Measurements from ENCODE around the gene MR1. TPM values are rescaled to one million over a fixed set of nuclear protein-coding genes. Genes with fewer than 3 reads are reported as not detected.

Gene MR1
- total RNA-seq, 2 donors from 2014 or later, result 3.0 to 8.7 TPM

- no peak for TF ChIP-seq CTCF (IDR thresholded peaks at IDR 0.05)
Measured at GRCh38 chr1:181100015-181100905, 66.5 kb downstream of the MR1 start.

DNA sequence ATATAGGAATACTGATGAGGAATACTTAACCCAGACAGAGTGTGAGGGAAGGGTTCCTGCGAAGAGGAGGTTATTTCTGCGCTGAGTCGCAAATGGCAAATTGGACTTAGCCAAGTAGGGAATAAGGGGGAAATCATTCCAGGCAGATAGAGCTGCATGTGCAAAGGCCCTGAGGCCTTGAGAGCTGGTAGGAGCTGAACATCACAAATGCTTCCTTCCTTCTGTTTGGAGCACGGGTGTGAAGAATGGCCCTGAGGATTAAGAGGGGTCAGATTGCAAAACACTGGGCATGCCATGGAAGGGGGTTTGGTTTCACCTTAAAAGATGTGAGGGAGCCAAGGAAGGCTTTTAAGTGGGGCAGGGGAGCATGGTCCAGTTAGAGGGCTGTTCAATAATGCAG, 67.2 kb downstream of the MR1 start:
- H3K9ac ChIP-seq (ENCODE audit: low read depth in 2 of 2, low read length in 2 of 2), result no peak overlapping the region
- peaks cover 8% of the 10 kb centered on the region for H3K4me1 ChIP-seq
- H3K27ac ChIP-seq, result no peak overlapping the region

More at GRCh38 chr1:181100015-181100905, 66.5 kb downstream of the MR1 start:
- Histone ChIP-seq H3K27me3 (no peaks in the 10 kb centered on the region), H3K4me3 (no peak overlapping the region), H3K9ac (ENCODE audit: low read depth in 2 of 2, low read length in 2 of 2) (peak overlapping the region in 1 of 2 donors; percentile 2), H3K36me3 (no peaks in the 10 kb centered on the region), H3K27ac (no peak overlapping the region), H3K4me1 (peaks cover 5% of the 10 kb centered on the region), H3K9me3 (no peaks in the 10 kb centered on the region)
- DNase-seq, result no peak
- intact Hi-C loops (cut with DNase I), result no loop called here

DNA sequence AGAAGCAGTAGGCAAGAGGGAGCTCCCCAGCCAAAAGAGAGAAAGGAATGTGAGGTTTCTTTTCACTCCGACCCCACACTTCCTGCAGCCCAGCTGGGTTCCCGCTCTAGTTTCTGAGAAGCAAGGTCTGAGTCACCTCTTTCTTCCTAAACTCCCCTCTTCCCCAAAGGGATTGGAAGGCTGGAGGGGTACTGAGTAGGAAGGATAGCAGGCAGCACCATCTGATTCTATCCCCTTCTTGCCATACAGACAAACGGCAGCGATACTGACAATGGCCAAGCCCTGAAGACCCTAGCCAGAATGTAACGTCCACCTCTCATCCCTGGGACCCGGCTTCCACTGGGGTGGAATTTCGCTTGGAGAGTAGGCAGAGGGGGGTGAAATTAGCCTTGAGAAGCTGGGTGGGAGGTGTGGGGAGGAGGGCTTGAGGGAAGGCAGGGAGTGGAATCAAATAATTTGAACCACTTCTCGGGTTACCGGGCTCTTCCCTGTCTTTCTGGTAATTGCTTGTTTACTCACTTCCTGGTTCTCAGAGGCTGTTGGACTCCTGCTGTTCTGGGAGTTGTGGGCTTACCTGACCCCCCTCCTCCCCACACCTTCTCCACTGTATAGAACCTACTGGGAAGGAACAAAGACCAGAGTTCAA, 67.9 kb downstream of the MR1 start:
- H3K27ac ChIP-seq, result no peak overlapping the region
- TF ChIP-seq CTCF (IDR thresholded peaks at IDR 0.05), result no peak
- H3K4me1 ChIP-seq, result peaks cover 8% of the 10 kb centered on the region

More for the DNA sequence above, 67.2 kb downstream of the MR1 start:
- TF ChIP-seq CTCF (IDR thresholded peaks at IDR 0.05), result no peak
- no peaks in the 10 kb centered on the region for H3K9me3 ChIP-seq
- H3K36me3 ChIP-seq, result no peaks in the 10 kb centered on the region
- no peak for DNase-seq
- no peaks in the 10 kb centered on the region for H3K27me3 ChIP-seq
- intact Hi-C loops (cut with DNase I), result no loop called here
- no peak overlapping the region for H3K4me3 ChIP-seq

GRCh38 chr1:181102841-181103240, 69.1 kb downstream of the MR1 start:
- Histone ChIP-seq H3K27me3 (no peaks in the 10 kb centered on the region), H3K4me3 (no peak overlapping the region), H3K9ac (ENCODE audit: low read depth in 2 of 2, low read length in 2 of 2) (no peak overlapping the region), H3K4me1 (peaks cover 8% of the 10 kb centered on the region), H3K9me3 (no peaks in the 10 kb centered on the region), H3K27ac (no peak overlapping the region), H3K36me3 (no peaks in the 10 kb centered on the region)
- no peak for TF ChIP-seq CTCF (IDR thresholded peaks at IDR 0.05)
- no peak for DNase-seq
- intact Hi-C loops (cut with DNase I), result no loop called here

More for the DNA sequence above, 67.9 kb downstream of the MR1 start:
- no peak overlapping the region for H3K4me3 ChIP-seq
- DNase-seq, result no peak
- peak overlapping the region; percentile 14 to 39 for H3K9ac ChIP-seq (ENCODE audit: low read depth in 2 of 2, low read length in 2 of 2)
- intact Hi-C loops (cut with DNase I), result no loop called here
- H3K36me3 ChIP-seq, result no peaks in the 10 kb centered on the region
- H3K27me3 ChIP-seq, result no peaks in the 10 kb centered on the region
- no peaks in the 10 kb centered on the region for H3K9me3 ChIP-seq

DNA sequence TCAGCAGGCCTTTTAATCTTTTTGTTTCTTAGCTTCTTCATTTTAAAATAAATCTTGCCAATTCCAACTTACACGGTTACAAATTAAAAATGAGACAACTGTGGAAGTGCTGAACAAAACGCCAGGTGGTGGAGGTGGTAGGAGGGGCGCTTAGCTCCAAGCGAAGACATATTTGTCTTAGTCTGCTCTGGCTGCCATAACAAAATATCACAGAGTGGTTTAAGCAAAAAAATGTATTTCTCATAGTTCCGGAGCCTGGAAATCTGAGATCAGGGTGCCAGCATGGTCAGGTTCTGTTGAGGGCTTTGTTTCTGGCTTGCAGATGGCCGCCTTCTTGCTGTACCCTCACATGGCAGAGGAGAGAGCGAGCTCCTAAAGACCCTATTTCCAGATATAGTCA, 69.6 kb downstream of the MR1 start:
- Histone ChIP-seq H3K9ac (ENCODE audit: low read depth in 2 of 2, low read length in 2 of 2) (no peak overlapping the region), H3K27ac (no peak overlapping the region), H3K4me3 (no peak overlapping the region), H3K9me3 (no peaks in the 10 kb centered on the region), H3K4me1 (peaks cover 8% of the 10 kb centered on the region), H3K36me3 (no peaks in the 10 kb centered on the region), H3K27me3 (no peaks in the 10 kb centered on the region)
- TF ChIP-seq CTCF (IDR thresholded peaks at IDR 0.05), result no peak
- no peak for DNase-seq
- intact Hi-C loops (cut with DNase I), result no loop called here

All from colonic mucosa (tissue), 4 donors.